Measurements from ENCODE around the gene SGCE.

SGCE gene

GRCh38 chr7:94660006-94660405 is 4.1 kb upstream of the SGCE start:
- ChIA-PET CTCF (no interaction called here), POLR2A (ENCODE audit: low non-redundant PET) (no interaction called here)

GRCh38 chr7:94658826-94659225 is 2.9 kb upstream of the SGCE start:
- ChIA-PET POLR2A (ENCODE audit: low non-redundant PET) (interaction anchor here (0.7 kb wide), 1 partner anchor 61 kb away, joined by 10 read pairs; no protein-coding TSS in a partner anchor), CTCF (no interaction called here)
- no peak for TF ChIP-seq CTCF (conservative IDR thresholded peaks at IDR 0.05; ENCODE audit: low read depth)
- no peak for DNase-seq (ENCODE audit: low spot score)
- no peak overlapping the region for H3K27ac ChIP-seq

More at GRCh38 chr7:94660006-94660405, 4.1 kb upstream of the SGCE start:
- TF ChIP-seq CTCF (conservative IDR thresholded peaks at IDR 0.05; ENCODE audit: low read depth): no peak; the same call in 1 of the 2 replicates
- H3K27ac ChIP-seq: no peak overlapping the region
- DNase-seq (ENCODE audit: low spot score): no peak

DNA sequence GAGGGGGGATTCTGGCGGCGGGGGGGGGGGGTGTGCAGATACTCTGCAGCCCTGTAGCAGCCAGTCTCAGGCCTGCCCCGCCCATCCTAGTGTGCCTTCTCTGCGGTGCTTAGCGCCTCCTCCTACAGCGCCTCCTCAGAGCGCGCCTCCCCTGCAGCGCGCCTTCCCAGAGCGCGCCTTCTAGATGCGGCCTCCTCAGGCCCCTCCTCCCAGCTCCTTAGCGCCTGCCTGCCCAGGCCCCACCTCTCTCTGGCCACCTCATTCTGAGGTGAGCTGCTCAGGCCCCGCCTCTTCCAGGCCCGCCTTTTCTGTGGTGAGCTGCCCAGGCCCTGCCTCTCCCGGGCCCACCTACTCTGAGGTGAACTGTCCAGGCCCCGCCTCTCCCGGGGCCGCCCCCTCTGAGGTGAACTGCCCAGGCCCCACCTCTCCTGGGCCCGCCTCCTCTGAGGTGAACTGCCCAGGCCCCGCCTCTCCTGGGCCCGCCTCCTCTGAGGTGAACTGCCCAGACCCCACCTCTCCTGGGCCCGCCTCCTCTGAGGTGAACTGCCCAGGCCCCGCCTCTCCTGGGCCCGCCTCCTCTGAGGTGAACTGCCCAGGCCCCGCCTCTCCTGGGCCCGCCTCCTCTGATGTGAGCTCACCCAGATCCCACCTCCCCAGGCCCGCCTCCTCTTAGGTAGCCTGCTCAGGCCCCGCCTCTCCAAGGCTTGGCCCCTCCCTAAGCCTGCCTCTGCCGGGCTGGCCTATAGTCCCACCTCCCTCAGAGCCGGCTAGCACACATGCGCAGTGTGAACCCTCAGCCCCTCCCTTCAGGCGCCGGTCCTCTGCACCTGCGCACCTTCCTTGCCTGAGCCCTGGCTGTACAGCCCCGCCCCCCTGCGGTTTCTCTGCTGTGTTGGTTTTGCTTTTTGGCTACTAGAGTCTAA is 2.1 kb upstream of the SGCE start:
- peak; percentile 82 for DNase-seq (ENCODE audit: low spot score)
- CTCF ChIA-PET: no interaction called here
- peak overlapping the region; percentile 78 for H3K27ac ChIP-seq
- no peak for TF ChIP-seq CTCF (conservative IDR thresholded peaks at IDR 0.05; ENCODE audit: low read depth)
- POLR2A ChIA-PET (ENCODE audit: low non-redundant PET): interaction anchor here (0.7 kb wide), 1 partner anchor 60 kb away, joined by 10 read pairs; no protein-coding TSS in a partner anchor

- DNase-seq (ENCODE audit: low spot score): no peak
- peak overlapping the region; percentile 78 for H3K27ac ChIP-seq
- TF ChIP-seq CTCF (conservative IDR thresholded peaks at IDR 0.05; ENCODE audit: low read depth): no peak
- POLR2A ChIA-PET (ENCODE audit: low non-redundant PET): no interaction called here
- CTCF ChIA-PET: interaction anchor here (0.6 to 2.9 kb wide), 3 partner anchors 208 to 390 kb away, joined by 3 to 23 read pairs (median 4); no protein-coding TSS in a partner anchor
Measured at GRCh38 chr7:94656925-94657731, 1.2 kb upstream of the SGCE start.

- ChIA-PET CTCF (interaction anchor here (0.6 to 2.9 kb wide), 5 partner anchors 65 to 390 kb away, joined by 3 to 23 read pairs (median 4); no protein-coding TSS in a partner anchor), POLR2A (ENCODE audit: low non-redundant PET) (no interaction called here)
- no peak for TF ChIP-seq CTCF (conservative IDR thresholded peaks at IDR 0.05; ENCODE audit: low read depth)
- peak overlapping the region; percentile 78 for H3K27ac ChIP-seq
- DNase-seq (ENCODE audit: low spot score): no peak
Measured at GRCh38 chr7:94656658-94656924, 658 bp upstream of the SGCE start.

GRCh38 chr7:94655126-94655847 is 646 bp downstream of the SGCE start:
- CTCF ChIA-PET: interaction anchor here (0.5 to 2.9 kb wide), 4 partner anchors 45 to 256 kb away, joined by 4 to 23 read pairs (median 4); no protein-coding TSS in a partner anchor
- no peak for DNase-seq (ENCODE audit: low spot score)

More at GRCh38 chr7:94655126-94655847, 646 bp downstream of the SGCE start:
- no peak for TF ChIP-seq CTCF (conservative IDR thresholded peaks at IDR 0.05; ENCODE audit: low read depth)
- peak overlapping the region; percentile 78 for H3K27ac ChIP-seq
- POLR2A ChIA-PET (ENCODE audit: low non-redundant PET): no interaction called here
